GM12878 (cell line): ENCODE data around the gene PSG3. TPM values are rescaled to one million over a fixed set of nuclear protein-coding genes. Genes with fewer than 3 reads are reported as not detected.
A peak's percentile ranks its signal among the peaks of the same experiment; 100 is the strongest.
"Not testable (repeated sequence)": the region's sequence is repeated elsewhere in the genome, so short reads cannot be mapped to it uniquely, and the experiment has no call there.

ENCODE experiments used
- ATAC-seq: fragments of 200-7000 bp; cut with Tn5 transposase; 3 replicates; pipeline ENCODE4 v1.9.1; 2020; ENCODE audit warnings: mild to moderate bottlenecking, moderate library complexity
- BruUV-seq: library from RNA; stranded (reverse); fragments of 400-500 nt; replicated peaks from 2 replicates; lab custom pipeline; 2021; lab: Mats Ljungman, UMichigan
- CTCF ChIA-PET: fragments of 300-600 bp; sonication (Branson Sonifier 250); formaldehyde crosslinking; extraction: SDS; loops from one replicate; lab custom pipeline; 2021; ENCODE audit warnings: inconsistent platforms; lab: Yijun Ruan, JAX
- POLR2A ChIA-PET: fragments of 350-600 bp; formaldehyde crosslinking; extraction: SDS; loops from one replicate; lab custom pipeline; 2021; ENCODE audit warnings: inconsistent platforms; lab: Charles Lee
- RAD21 ChIA-PET: fragments of 300-600 bp; sonication (Branson Sonifier 250); formaldehyde crosslinking; loops from one replicate; lab custom pipeline; 2023; ENCODE audit warnings: antibody characterized with exemption; ENCODE audit not compliant: unreplicated experiment; lab: Charles Lee
- SMC1A ChIA-PET: fragments of 300-600 bp; sonication (Branson Sonifier 250); formaldehyde crosslinking; loops from one replicate; lab custom pipeline; 2023; ENCODE audit not compliant: unreplicated experiment, uncharacterized antibody; lab: Charles Lee
- DNase-seq: peaks from one replicate; pipeline ENCODE4 v3.0.0-alpha.2; 2011; ENCODE audit warnings: low read depth, low spot score
- FAIRE-seq: peaks from 3 replicates; lab custom pipeline; 2011; peaks lifted over from hg19 to GRCh38; lab: Jason Lieb, UNC
- H2AFZ ChIP-seq: 2 replicates; pipeline ENCODE4 v1.6.0; 2011; ENCODE audit warnings: low read depth, low read length, control low read depth; ENCODE audit not compliant: control insufficient read depth
- H3K27ac ChIP-seq: 2 replicates; pipeline ENCODE4 v1.5.1; 2011; ENCODE audit warnings: control low read depth; ENCODE audit not compliant: control insufficient read depth, insufficient read depth
- H3K27me3 ChIP-seq, 2 experiments: replicated peaks in 1 of 2; 2 replicates each; pipeline versions ENCODE4 v1.6.0 to v1.6.1; 2011; ENCODE audit warnings: low read length in 1 of 2; ENCODE audit not compliant: control insufficient read depth in 2 of 2, insufficient read depth in 2 of 2
- H3K36me3 ChIP-seq, 2 experiments: 2 replicates each; pipeline ENCODE4 v1.5.1; 2011; ENCODE audit warnings: low read length in 1 of 2; ENCODE audit not compliant: control insufficient read depth in 2 of 2, insufficient read depth in 2 of 2
- H3K4me1 ChIP-seq: 2 replicates; pipeline ENCODE4 v1.6.1; 2011; ENCODE audit warnings: mild to moderate bottlenecking, low read length, moderate library complexity, mixed read lengths; ENCODE audit not compliant: control insufficient read depth, insufficient read depth
- H3K4me2 ChIP-seq: 2 replicates; pipeline ENCODE4 v1.6.0; 2011; ENCODE audit warnings: control low read depth; ENCODE audit not compliant: control insufficient read depth, insufficient read depth
- H3K4me3 ChIP-seq: fragments of 200-600 bp; sonication (generic); 2 replicates; pipeline ENCODE4 v1.5.1; 2016
- H3K79me2 ChIP-seq: 2 replicates; pipeline ENCODE4 v1.6.0; 2011; ENCODE audit warnings: low read length; ENCODE audit not compliant: control insufficient read depth, insufficient read depth
- H3K9ac ChIP-seq: 2 replicates; pipeline ENCODE4 v1.8.0; 2011; ENCODE audit warnings: low read length, control low read depth, mixed read lengths; ENCODE audit not compliant: control insufficient read depth, insufficient read depth
- H3K9me3 ChIP-seq: replicated peaks from 3 replicates; pipeline ENCODE4 v1.5.1; 2011; ENCODE audit warnings: mild to moderate bottlenecking, low read length; ENCODE audit not compliant: control insufficient read depth, insufficient read depth
- H4K20me1 ChIP-seq: 2 replicates; pipeline ENCODE4 v1.6.0; 2011; ENCODE audit not compliant: control insufficient read depth, insufficient read depth
- CTCF ChIP-seq, 3 experiments: IDR thresholded peaks in 2 of 3; conservative IDR thresholded peaks in 1 of 3; 2 replicates each; pipeline ENCODE4 v1.5.1; 2011; ENCODE audit warnings: low read depth in 3 of 3, low read length in 3 of 3, mild to moderate bottlenecking in 3 of 3, control low read depth in 2 of 3, moderate library complexity in 2 of 3, inconsistent platforms in 1 of 3, mixed read lengths in 1 of 3; ENCODE audit not compliant: control insufficient read depth in 2 of 3, insufficient read depth in 1 of 3; ENCODE audit errors: extremely low read depth in 1 of 3
- RAD21 ChIP-seq: IDR thresholded peaks from 2 replicates; pipeline ENCODE4 v1.6.1; 2011; ENCODE audit warnings: mild to moderate bottlenecking, low read depth, low read length, moderate library complexity; ENCODE audit not compliant: insufficient read depth
- WGBS: methylation state at CpG from one replicate; pipeline ENCODE4 v1.1.6; 2016; ENCODE audit warnings: low lambda C conversion rate; ENCODE audit not compliant: insufficient replicate concordance, insufficient coverage; ENCODE audit errors: missing lambda C conversion rate; 5-methylcytosine and 5-hydroxymethylcytosine counted together
- in situ Hi-C: fragments of 300-500 bp; cut with MboI; formaldehyde crosslinking; loops from 9 replicates; pipeline ENCODE4 v1.14.3; 2018; ENCODE audit warnings: mixed read lengths
- intact Hi-C: fragments of 100-400 bp; cut with micrococcal nuclease; formaldehyde crosslinking; loops from one replicate; pipeline ENCODE4 v1.14.2; 2022; ENCODE audit not compliant: unreplicated experiment
- polyA plus RNA-seq, 11 experiments: library from polyadenylated mRNA; depleted of rRNA in 4 of 11; unstranded in 6 of 11; stranded (reverse) in 5 of 11; fragments of >200 nt; fragmentation: Nextera tagmentation in 4 of 11; fragmentation: Illumina TruSeq in 1 of 11; extraction: Ambion mirVana in 4 of 11; extraction: Trizol in 1 of 11; gene quantifications; 1 replicate in 1 of 11; 2 replicates in 10 of 11; pipeline versions ENCODE4 v1.2.1 to v1.2.3, GENCODE V29; 2011 to 2016; ENCODE audit warnings: inconsistent platforms in 2 of 11, missing spikeins in 2 of 11, low read depth in 1 of 11
- total RNA-seq, 4 experiments: library from RNA; depleted of rRNA in 3 of 4; stranded (reverse); fragments of >200 nt in 3 of 4; fragmentation: Illumina TruSeq in 1 of 4; extraction: Trizol in 1 of 4; gene quantifications; 2 replicates each; pipeline versions ENCODE4 v1.2.1 to v1.2.3, GENCODE V29; 2013 to 2021

The PSG3 gene
- total and polyA plus RNA-seq, 10 of the 15 experiments (the other 5 are each of a cell fraction or from before 2014, with no cell fraction given): not detected

- H3K27me3 ChIP-seq, BruUV-seq, H3K36me3 ChIP-seq, H3K4me1 ChIP-seq, H2AFZ ChIP-seq, H3K27ac ChIP-seq, H3K9ac ChIP-seq, FAIRE-seq, H3K4me2 ChIP-seq, in situ Hi-C loops, H3K4me3 ChIP-seq, RAD21 ChIA-PET, H3K79me2 ChIP-seq, H3K9me3 ChIP-seq, DNase-seq, SMC1A ChIA-PET: not testable (repeated sequence)
- TF ChIP-seq RAD21 (0 out of 2 replicates have a peak, but pooled peaks have one; percentile 19), CTCF (IDR thresholded peaks at IDR 0.05 in 2 of 3, conservative IDR thresholded peaks at IDR 0.05 in 1 of 3; ENCODE audit: control insufficient read depth in 2 of 3, extremely low read depth in 1 of 3, insufficient read depth in 1 of 3, low read depth in 3 of 3, low read length in 3 of 3) (peak; percentile 30 to 53 (median 34); a peak in 3 of 6 replicates)
- TF ChIP-seq, all 136 proteins: peak for 2; not testable (repeated sequence) for 134
- POLR2A ChIA-PET, ATAC-seq, H4K20me1 ChIP-seq, CTCF ChIA-PET: not testable (repeated sequence)
- 8% methylated on average over 10 of the region's 14 CpGs for WGBS
- intact Hi-C loops: loop anchor here (5.0 kb wide), 1 partner anchor 105 kb away; no protein-coding TSS in a partner anchor
Measured at GRCh38 chr19:42741726-42742607, 1.7 kb upstream of the PSG3 start.
